Dedifferentiated amniotic fluid mesenchymal stem cell (primary cell): ENCODE data around the gene SSBP3.
"Not testable (repeated sequence)": the region's sequence is repeated elsewhere in the genome, so short reads cannot be mapped to it uniquely, and the experiment has no call there.

Experiments
- DNase-seq: peaks from one replicate; pipeline ENCODE4 v3.0.0-alpha.2; 2016; ENCODE audit errors: extremely low spot score

The SSBP3 gene

DNA sequence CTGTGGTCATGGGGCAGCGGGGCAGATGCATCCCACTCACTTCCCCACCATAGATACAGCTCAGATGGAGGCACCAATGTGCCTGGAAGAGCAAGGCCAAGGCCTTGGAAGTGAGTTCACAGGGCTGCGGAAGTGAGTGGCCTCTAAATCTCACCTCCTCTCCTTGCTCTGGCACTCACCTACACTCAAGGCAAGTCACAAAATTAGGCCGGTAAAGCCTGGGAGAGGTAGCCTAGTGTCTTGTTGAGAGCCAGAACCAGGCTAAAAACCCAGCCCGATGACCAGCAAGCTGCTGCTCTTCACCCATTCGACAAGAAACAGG is 57.5 kb downstream of the SSBP3 start:
- DNase-seq = no peak

DNA sequence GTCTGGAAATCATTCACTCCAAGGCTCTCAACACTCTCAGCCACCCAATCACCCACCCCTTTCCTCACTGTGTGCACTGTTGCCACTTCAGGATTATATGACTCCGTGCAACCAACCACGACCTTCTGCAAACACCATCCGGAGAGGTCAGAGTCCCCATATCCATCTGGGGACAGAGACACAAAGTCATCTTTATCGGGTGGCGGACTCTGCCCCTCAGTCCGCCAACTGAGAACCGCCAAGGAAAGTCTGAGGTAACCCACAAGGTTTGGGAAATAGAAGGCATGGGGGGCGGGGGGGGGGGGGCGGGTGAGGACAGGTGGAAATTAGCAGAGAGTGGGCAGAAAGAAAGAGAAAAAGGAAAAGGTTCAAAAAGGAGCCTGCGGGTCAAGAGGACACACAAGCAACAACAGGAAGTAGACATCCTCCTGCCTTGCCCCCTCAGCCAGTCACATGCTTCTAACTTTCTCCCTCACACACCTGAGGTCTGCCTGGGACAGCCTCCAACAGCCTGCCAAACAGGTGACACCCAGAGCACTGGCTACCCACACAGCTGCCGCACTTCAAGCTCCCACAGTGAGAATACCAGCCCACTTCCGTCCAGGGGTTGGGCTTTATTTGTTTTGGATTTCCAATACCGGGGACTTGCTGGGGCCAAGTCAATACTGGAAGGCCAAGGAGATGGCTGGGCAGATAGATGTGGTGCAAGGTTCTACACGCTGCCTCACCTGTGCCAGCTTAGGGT is 58.1 kb downstream of the SSBP3 start:
- DNase-seq = no peak

DNA sequence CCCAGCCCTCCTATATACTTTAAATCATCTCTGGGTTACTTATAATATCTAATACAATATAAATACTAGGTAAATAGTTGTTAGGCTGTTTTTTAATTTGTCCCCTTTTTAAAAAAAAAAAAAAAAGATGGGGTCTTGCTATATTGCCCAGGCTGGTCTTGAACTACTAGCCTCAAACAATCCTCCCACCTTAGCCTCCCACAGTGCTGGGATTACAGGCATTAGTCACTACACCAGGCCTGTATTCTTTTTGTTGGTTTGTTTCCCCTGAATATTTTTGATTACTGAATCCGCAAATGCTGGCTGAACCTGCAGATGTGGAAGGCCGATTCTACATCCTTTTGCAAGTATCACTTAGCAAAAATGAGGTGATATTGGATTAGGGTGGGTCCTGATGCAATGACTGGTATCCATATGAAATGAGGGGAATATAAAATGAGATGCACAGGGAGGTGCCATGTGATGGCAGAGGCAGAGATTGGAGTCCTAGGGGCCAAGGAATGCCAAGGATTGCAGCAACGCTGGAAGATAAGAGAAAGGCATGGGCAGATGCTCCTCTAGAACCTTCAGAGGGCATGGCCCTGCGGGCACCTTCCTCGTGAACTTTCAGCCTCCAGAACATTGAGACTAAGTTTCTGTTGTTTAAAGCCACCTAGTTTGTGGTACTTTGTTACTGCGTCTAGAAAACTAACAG is 58.8 kb downstream of the SSBP3 start:
- no peak for DNase-seq

GRCh38 chr1:54345548-54345947 is 60.6 kb downstream of the SSBP3 start:
- not testable (repeated sequence) for DNase-seq

DNA sequence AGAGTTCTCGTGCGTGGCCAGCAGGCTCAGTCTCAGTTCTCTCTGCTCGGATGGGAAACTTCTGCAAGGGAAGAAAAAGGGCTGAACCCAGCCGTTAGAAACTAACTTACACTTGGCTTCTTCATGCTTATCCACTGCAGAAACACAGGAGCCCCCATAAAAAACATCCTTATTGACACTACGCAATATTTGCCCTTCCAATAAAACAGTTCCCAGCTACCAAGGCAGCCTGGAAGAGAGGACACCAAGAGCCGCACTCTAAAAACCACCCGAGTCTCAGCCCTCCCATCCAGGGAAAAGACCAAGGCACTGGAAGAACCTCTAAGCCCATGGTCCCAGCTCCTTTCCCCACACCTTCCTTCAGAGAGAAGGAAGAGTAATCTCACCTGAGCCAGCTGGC is 61.1 kb downstream of the SSBP3 start:
- DNase-seq = no peak

DNA sequence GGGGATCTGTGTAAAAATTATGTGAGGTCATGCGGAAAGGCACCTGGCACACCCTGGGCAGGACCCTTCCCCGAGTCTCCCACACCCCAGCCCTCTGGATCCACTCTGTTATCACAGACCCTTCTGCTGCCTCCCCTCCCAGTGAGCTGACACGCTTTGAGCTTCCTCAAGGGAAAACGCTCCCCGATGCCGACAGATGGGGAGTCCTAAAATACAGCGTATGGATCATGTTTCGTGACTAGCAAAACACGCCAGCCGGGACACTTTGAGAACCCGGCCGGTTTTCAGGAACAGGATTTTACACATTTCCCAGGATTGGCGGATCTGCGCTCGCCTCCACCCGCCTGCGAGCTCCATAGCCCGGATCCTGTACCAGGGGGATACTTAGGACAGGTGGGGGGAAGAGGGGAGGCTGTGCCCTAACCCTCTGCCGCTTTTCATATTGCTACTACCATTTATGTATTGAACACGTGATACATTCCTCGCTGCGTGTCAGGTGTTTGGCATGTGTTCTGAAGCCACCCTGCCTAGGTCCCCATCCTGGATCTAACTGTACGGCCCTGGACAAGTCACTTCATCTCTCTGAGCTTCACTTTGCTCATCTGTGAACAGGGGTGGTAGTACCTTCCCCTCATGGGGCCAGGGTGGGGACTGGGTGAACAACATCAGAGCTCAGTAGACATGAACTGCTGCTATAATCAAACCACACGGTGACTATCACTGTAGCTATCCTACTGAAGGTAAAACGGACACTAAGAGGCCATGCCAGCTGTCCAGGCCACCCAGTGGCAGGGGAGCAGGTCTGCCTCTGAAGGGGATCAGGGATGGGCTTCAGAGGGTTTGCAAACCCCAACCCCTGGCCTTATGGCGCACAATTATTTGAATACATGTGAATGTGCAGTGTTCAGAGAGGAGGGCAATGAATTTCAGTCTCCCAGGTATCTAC is 63.2 kb downstream of the SSBP3 start:
- no peak for DNase-seq

- DNase-seq = no peak
Measured at GRCh38 chr1:54342288-54342687, 63.9 kb downstream of the SSBP3 start.

- DNase-seq = no peak
Measured at GRCh38 chr1:54341763-54342162, 64.4 kb downstream of the SSBP3 start.

- no peak for DNase-seq
Measured at GRCh38 chr1:54340878-54341277, 65.3 kb downstream of the SSBP3 start.

DNA sequence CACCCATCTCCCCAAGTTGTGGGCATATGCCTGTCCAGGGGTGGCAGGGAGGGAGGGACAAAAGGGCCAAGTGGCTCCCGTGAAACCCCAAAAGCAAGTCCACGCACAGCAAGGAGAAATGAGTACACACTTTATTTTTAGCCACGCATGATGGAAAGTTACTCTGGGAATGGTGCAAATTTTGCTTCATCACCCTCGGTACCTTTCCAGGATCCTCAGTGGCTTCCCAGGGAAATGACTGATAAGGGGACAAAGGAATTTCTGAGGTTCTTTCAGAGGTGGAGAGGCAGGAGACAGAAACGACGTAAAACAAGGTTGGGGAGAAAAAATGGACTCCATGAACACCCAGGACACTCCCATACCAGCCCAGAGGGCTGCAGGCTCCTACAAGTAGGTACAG is 65.8 kb downstream of the SSBP3 start:
- no peak for DNase-seq

GRCh38 chr1:54339126-54339525 is 67.1 kb downstream of the SSBP3 start:
- DNase-seq = no peak

- no peak for DNase-seq
Measured at GRCh38 chr1:54338464-54338863, 67.7 kb downstream of the SSBP3 start.

DNA sequence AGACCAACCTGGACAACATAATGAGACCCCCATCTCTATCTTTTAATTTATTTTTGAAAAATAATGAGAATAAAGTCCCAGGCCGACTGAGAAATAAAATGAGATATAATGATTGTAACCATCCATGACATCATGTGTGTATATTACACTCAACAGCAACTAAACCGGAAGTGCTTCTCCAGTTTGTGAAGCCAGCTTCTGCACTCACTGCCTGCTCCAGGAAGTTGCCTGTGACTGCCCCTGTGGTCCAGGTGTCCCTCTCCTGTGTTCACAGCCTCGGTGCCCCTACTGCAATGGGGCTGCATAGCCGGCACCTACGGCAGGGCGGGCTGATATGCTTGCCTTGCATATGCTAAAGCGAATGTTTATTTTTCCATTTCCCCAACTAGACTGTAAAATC is 68.3 kb downstream of the SSBP3 start:
- no peak for DNase-seq

DNA sequence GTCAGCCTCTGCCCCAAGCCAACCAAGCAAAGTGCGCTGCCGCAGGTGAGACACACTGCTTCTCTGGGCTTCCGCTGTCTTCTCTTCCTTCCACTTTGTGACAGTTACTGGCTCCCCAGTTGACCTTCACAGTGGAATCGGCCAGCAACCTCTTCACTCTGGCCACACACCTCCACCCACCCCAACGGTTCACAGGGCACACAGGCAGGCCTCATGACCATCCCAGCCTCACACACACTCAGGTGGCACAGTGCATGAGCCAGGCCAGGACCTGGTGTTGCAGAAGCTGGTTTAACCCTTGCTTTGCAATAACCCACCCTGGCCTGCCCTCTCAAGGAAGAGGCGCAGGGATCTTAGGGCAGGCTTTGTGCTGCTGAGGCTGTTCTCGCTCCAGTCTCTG is 69.2 kb downstream of the SSBP3 start:
- DNase-seq = no peak

- DNase-seq = no peak
Measured at GRCh38 chr1:54336116-54336515, 70.1 kb downstream of the SSBP3 start.

- DNase-seq = peak; percentile 91
Measured at GRCh38 chr1:54335755-54336108, 70.5 kb downstream of the SSBP3 start.

DNA sequence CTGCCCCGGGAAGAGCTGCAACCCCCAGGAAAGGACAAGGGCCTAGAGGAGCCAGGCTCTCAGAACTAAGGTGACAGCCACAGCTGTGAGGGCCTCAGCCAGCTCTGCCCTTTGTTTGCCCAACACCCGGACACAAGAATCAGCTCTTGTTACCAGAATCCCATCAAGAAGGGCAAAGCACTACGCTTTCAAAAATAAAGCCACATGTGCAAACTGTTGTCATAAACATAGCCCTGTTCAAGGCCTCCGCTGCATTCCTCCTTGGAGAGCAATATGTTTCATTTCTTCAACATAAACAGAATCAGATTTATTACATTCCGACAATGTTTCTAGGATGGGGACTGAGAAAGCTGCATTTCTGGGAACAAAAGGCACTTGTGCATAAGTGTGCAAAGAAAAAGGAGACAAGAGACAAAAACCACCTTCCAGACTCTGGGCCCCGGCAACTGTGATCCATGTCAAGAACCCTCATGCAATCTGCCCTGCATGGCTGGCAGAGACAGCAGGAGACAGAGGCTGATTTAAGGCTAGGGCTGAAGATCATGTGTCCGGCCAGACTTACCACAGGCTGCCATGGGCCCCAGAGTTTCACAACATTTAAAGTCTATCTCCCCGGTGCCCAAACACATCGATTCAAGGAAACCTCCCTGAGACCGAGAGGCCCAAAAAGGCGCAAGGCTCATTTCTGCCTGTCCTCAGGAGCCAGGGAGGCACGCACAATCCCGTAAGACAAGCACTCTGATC is 71.0 kb downstream of the SSBP3 start:
- DNase-seq = peak; percentile 81

GRCh38 chr1:54332781-54333585 is 73.2 kb downstream of the SSBP3 start:
- DNase-seq = no peak

DNA sequence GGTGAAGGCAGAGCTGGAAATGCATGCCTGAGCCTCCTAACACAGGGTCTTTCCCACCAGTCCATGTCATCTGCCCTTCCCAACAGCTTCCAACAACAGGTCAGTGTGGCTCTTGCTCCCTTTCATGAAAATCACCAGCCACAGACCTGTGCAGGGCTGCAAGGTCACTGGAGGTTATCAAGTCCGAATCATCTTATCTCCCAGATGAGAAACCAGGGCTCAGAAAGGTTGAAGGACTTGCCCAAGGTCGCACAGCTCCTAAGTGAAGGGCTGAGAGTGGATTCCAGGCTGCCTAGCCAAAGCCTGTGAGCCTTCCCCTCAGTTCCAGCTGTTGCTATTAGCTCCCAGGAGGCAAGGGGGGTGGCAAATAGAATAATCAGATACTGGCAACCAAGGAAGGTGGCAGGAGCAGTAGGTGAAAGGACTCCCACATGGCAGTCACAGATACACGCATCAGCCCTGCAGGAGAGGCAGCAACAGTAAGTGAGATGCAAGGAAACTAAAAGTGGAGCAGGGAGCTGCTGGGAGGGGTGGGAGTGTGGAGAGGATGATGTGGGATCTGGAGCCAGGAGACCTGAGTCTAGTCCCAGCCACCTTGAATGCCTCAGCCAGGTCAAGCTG is 74.2 kb downstream of the SSBP3 start:
- no peak for DNase-seq

DNA sequence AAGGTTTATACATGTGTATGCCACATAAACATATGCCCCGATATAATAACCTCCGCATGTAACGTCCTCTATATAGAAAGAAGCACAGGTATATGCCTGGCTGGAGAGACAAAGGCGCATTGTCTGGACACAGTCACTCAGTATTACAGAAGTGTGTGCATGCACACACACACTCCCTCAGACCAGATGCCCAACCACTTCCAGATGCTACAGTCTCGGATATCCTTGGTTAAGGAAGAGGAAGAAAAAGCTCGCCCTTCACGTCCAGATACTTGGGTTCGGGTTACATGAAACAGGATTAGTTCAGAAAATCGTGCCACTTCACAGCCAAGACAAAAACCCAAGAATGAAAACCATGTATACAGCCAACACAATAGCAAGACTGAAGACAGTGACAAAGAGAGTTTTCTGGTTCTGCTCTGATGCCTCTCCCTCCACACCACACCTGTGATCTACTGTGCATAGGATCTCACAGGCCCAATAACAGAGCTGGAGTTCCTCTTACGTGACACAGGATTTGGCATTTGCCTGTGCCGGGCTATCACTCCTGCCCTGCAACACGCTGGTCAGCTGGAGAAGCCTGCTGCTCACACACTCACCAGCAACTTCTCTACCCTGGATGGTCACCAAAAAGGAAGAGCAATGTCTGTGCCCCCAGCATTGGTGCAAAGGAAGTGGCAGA is 75.0 kb downstream of the SSBP3 start:
- DNase-seq = peak; percentile 79
